NK-92 (cell line): ENCODE data around the gene OR10H2.
"Not testable (repeated sequence)": the region's sequence is repeated elsewhere in the genome, so short reads cannot be mapped to it uniquely, and the experiment has no call there.

Source experiments
- DNase-seq: peaks from one replicate; lab custom pipeline; 2025; ENCODE audit not compliant: unreplicated experiment; lab: John Stamatoyannopoulos, UW

The OR10H2 gene

DNA sequence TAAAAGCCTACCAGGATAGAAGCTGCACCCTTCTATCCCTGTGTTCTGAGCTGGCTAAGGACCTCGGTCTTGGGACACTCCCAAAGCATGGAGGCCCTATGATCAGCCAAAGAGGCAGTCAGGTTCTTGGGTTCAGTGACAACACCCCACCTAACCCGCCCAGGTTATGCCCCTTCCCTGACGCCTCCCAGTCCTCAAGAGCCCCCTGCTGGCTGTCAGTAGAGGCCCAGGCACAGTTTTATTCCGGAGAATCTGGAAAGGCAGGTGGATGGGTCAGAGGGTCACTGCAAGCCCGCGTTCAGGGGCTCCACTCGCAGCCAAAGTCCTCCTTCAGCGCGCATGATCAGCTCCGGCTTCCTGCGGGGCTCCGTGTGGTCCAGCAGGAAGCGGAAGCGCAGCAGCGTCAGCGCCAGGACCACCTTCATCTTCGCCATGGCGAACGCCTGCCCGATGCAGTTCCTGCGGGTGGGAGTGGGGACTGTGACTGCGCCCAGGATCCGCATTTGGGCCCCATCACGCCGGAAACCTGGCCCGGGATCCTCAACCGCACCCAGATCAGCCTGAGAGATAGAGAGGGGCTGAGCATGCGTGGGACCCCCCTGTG is 32.2 kb downstream of the OR10H2 start:
- no peak for DNase-seq

DNA sequence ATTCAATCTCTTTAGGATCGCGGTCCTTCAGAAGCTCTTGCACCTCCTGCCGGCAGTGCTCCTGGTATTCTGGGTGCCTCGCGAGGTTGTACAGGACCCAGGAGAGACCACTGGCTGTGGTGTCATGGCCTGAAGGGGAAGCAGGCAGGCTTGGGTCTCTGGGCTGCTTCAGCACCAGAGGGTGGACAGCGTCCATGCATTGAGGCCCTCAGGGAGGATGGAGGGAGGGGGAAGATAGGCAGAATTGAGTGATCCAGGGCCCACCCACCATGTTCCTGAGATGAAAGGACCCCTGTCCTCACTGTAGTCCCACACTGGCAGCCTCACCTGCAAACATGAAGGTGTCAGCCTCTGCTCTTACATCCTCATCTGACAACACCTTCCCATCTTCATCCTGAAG is 41.8 kb downstream of the OR10H2 start:
- DNase-seq: no peak

DNA sequence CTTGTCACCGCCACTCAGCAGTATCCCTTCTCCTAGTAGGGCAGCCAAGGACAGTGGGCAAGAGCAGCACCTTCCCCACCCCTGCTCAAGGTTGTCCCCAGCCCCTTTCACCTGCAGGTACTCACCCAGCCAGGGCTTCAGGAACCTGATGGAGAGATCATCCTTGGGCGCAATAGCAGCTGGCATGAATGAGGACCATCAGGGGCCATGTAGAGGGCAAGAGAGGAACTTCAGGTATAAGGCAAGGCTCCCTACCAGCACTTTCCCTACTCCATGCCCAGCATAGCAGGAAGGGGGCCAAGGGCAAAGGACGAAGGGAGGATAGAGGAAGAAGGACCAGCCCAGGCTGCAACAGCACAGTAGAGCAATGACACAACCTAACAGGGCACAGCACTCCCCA is 46.3 kb downstream of the OR10H2 start:
- DNase-seq: not testable (repeated sequence)

DNA sequence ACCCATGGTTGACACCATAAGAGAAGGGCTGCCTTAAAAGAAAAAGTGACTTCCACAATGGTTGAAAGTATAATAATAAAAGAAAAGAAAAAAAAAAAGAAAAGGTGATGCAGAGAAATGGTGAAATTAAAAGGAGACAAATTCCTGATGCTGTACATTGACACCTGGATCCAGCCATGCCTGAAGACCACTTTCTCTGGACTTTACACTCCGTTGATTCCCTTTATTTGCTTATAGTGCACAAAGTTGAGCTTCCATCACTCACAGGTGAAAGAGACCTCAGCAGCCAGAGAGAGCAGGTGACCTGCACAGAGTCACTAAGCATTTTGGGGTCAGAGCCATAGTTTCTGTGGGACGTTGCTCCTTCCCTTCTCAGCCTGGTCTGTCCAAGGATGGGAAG is 47.4 kb downstream of the OR10H2 start:
- DNase-seq: no peak

DNA sequence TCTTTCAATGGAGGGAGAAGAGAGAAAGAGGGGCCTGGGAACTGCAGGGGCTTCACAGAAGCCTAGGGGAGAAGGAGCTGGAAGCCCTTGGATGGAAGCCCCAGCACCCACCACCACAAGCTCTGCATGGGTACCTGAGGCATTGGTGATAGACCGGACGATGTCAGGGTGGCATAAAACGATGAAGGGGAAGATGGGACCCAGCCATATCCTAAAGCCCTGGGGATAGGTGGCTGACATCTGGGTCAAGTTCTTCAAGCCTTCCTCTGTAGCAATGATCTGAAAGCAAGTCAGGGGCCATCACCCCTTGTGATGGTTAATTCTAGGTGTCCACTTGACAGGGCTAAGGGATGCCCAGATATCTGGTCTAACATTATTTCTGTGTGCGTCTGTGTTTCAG is 48.4 kb downstream of the OR10H2 start:
- no peak for DNase-seq

DNA sequence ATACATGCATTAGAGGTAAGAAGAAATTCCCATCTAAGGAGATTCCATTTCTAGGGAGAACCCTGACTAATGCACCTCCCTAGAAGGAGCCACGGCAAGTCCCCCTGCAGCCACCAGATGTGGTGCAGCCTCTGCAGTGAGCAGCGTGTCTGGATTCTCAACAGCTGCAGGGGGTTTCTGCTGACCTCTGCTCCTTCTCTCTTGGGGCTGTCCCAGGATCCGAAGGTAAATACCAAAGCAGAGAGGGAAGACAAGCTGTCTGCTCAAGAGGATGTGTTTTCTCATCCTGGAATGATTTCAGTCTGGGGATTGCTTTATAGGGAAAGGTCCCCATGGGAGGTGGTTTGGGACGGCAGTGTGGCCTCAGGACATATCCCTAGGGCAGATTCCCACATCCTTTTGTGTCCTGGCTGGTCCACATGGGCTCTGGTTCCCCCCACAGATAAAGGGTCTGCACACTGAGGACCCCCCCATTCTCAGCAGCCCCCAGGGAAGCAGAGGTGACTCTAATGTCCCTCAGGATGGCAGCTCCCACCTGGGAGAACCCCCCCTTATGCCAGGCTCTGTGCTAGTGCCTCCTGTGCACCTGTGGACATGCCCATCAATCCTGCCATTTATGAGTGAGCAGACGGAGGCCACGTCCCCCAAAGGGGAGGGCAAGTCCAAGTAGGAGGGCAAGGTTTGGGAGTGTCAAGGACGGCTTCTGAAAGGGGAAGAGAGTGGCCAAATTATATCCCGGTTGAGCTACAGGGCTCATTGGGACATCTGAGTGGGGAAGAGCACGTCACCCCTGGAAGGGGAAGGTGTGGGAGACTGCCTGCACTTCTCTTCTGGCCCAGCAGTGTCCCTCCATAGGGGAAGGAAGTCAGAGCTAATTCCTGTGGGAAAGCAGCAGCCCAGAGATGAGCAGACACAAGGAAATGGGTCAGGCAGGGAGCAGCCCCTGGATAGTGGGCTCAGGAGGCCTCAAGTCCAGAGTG is 49.5 kb downstream of the OR10H2 start:
- DNase-seq: no peak
